DND-41 (cell line): ENCODE data around the gene LRRC4.

ENCODE experiments used
- EZH2 ChIP-seq: IDR thresholded peaks from 3 replicates; pipeline ENCODE4 v1.6.1; 2012; ENCODE audit warnings: borderline replicate concordance, low read depth, mild to moderate bottlenecking, moderate library complexity, low read length, inconsistent platforms; ENCODE audit not compliant: severe bottlenecking
- TF ChIP-seq, protein P1 (sequence below): IDR thresholded peaks from 2 replicates; pipeline ENCODE4 v1.5.1; 2012; ENCODE audit warnings: borderline replicate concordance, low read length, moderate library complexity, mild to moderate bottlenecking; ENCODE audit not compliant: poor library complexity, severe bottlenecking; ENCODE audit errors: extremely low read depth

DNA sequence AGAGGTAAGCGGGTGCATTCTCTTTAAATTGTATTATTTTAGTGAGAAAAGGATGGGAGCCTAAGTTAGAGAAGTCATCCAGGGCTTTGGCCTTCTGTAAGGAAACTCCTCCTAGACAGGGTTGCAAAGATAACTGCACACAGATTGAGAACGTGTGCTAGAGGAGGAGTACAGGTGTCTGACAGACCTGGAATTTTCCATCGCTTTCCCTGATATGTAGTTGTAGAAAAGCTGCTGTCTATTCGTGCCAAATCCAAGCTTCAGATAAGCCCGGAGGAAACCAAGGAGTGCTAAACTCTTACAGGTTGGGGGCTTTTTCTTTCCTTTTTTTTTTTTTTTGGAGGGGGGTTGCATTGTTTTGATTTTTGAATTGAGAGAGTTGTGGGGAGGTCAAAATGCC lies 23.1 kb downstream of the LRRC4 start:
- TF ChIP-seq, protein P1, sequence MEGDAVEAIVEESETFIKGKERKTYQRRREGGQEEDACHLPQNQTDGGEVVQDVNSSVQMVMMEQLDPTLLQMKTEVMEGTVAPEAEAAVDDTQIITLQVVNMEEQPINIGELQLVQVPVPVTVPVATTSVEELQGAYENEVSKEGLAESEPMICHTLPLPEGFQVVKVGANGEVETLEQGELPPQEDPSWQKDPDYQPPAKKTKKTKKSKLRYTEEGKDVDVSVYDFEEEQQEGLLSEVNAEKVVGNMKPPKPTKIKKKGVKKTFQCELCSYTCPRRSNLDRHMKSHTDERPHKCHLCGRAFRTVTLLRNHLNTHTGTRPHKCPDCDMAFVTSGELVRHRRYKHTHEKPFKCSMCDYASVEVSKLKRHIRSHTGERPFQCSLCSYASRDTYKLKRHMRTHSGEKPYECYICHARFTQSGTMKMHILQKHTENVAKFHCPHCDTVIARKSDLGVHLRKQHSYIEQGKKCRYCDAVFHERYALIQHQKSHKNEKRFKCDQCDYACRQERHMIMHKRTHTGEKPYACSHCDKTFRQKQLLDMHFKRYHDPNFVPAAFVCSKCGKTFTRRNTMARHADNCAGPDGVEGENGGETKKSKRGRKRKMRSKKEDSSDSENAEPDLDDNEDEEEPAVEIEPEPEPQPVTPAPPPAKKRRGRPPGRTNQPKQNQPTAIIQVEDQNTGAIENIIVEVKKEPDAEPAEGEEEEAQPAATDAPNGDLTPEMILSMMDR: no peak
- TF ChIP-seq EZH2: no peak
